Measurements from ENCODE around the gene MTCH1.

The MTCH1 gene

DNA sequence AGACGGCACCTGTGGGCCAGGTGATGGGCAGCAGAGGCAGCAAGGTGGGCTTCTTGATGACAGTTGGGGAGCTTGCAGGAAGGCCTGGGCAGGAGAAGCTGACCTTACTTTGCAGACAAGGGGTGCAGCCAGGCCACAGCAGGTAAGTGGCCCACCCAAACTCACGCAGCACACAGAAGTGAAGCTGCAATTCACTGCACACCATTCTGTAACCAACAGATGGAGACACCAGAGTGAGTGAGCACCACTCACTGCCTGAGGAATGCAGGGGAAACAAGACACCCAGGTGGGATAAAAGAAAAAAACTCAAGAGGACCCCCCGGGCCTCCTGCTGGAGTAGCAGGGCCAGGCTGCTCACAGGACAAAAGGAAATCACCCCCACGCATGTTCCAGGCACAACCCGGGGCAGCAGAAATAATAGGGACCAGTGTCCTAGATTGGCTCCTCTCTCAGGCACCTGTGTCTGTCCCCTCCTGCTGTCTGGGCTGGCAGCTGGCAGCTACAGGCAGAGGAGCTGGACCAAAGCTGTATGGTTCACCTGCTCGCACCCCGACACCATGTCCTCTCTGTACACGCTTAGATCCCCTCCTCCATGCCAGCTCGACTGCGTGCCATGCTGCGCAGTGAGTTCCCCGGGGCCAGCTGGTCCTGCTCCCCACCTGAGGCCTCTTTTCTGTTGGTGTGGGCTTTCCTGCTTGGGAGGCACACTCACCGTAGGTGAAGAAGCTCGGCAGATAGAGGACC, 4.9 kb downstream of the MTCH1 start:
- Histone ChIP-seq H3K36me3 (ENCODE audit: control insufficient read depth, low read depth, low read length) (peaks cover 26% of the 10 kb centered on the region), H3K27ac (ENCODE audit: low read length) (no peak overlapping the region), H3K4me1 (ENCODE audit: control insufficient read depth, low read depth, low read length) (peaks cover 15% of the 10 kb centered on the region), H3K9ac (ENCODE audit: low read length) (no peak overlapping the region), H3K4me3 (ENCODE audit: low read length) (no peak overlapping the region), H3K9me3 (ENCODE audit: control insufficient read depth, low read depth, low read length) (no peaks in the 10 kb centered on the region), H3K27me3 (ENCODE audit: control insufficient read depth, insufficient read depth, low read length) (no peaks in the 10 kb centered on the region)

DNA sequence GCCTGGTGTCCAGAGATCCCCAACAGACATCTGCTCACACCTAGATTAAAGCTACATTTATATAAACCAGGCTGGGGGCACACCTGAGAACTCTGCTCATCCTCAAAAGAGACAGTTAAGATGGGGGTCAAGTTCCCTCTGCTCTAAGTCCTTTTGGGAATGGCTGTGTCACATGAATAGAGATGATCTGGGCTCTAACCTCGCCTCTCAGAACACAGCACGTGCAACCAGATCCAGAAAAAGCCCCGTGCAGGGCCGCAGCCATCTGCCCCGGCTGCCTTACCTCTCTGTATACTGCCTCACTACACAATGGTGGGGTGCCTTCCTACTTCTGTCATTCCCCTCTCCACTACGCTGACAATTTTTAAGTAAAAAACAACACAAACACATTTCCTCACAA, 5.9 kb downstream of the MTCH1 start:
- Histone ChIP-seq H3K36me3 (ENCODE audit: control insufficient read depth, low read depth, low read length) (peaks cover 35% of the 10 kb centered on the region), H3K4me1 (ENCODE audit: control insufficient read depth, low read depth, low read length) (peaks cover 15% of the 10 kb centered on the region), H3K27me3 (ENCODE audit: control insufficient read depth, insufficient read depth, low read length) (no peaks in the 10 kb centered on the region), H3K9ac (ENCODE audit: low read length) (no peak overlapping the region), H3K27ac (ENCODE audit: low read length) (no peak overlapping the region), H3K9me3 (ENCODE audit: control insufficient read depth, low read depth, low read length) (no peaks in the 10 kb centered on the region), H3K4me3 (ENCODE audit: low read length) (no peak overlapping the region)

- H3K36me3 ChIP-seq (ENCODE audit: control insufficient read depth, low read depth, low read length), result peaks cover 43% of the 10 kb centered on the region
Measured at GRCh38 chr6:36979347-36979742, 6.7 kb downstream of the MTCH1 start.

GRCh38 chr6:36978421-36979346, 7.3 kb downstream of the MTCH1 start:
- H3K4me3 ChIP-seq (ENCODE audit: low read length), result no peak overlapping the region
- H3K27ac ChIP-seq (ENCODE audit: low read length), result no peak overlapping the region
- no peaks in the 10 kb centered on the region for H3K27me3 ChIP-seq (ENCODE audit: control insufficient read depth, insufficient read depth, low read length)
- H3K36me3 ChIP-seq (ENCODE audit: control insufficient read depth, low read depth, low read length), result peaks cover 50% of the 10 kb centered on the region
- H3K9ac ChIP-seq (ENCODE audit: low read length), result no peak overlapping the region
- H3K4me1 ChIP-seq (ENCODE audit: control insufficient read depth, low read depth, low read length), result peaks cover 9% of the 10 kb centered on the region
- no peaks in the 10 kb centered on the region for H3K9me3 ChIP-seq (ENCODE audit: control insufficient read depth, low read depth, low read length)

More at GRCh38 chr6:36979347-36979742, 6.7 kb downstream of the MTCH1 start:
- no peaks in the 10 kb centered on the region for H3K27me3 ChIP-seq (ENCODE audit: control insufficient read depth, insufficient read depth, low read length)
- no peak overlapping the region for H3K9ac ChIP-seq (ENCODE audit: low read length)
- no peak overlapping the region for H3K27ac ChIP-seq (ENCODE audit: low read length)
- H3K4me1 ChIP-seq (ENCODE audit: control insufficient read depth, low read depth, low read length), result peaks cover 11% of the 10 kb centered on the region
- no peak overlapping the region for H3K4me3 ChIP-seq (ENCODE audit: low read length)
- no peaks in the 10 kb centered on the region for H3K9me3 ChIP-seq (ENCODE audit: control insufficient read depth, low read depth, low read length)

DNA sequence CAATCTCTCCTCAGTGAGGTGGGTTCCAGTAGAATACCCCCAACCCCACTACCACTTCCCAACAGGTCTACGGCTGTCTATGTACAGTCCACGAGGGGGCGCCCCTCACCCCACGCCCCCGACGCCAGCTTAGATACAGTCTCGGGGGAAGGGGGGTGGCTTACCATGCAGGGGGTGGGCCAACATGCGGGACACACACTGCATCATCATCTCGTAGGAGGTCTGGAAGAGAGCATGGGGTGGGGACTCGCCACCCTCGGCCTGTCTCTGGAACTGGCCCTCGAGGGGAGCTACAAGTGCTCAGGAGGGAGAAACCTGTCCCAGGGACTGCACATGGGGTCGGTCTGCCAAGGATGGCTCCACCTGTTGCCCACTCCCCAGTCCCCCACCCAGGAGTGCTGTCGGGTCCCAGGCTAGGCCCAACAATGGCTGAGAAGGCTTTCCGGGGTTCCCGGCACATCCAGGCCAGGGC, 8.5 kb downstream of the MTCH1 start:
- Histone ChIP-seq H3K4me1 (ENCODE audit: control insufficient read depth, low read depth, low read length) (peaks cover 9% of the 10 kb centered on the region), H3K9me3 (ENCODE audit: control insufficient read depth, low read depth, low read length) (no peaks in the 10 kb centered on the region), H3K27ac (ENCODE audit: low read length) (no peak overlapping the region), H3K4me3 (ENCODE audit: low read length) (no peak overlapping the region), H3K36me3 (ENCODE audit: control insufficient read depth, low read depth, low read length) (peaks cover 59% of the 10 kb centered on the region), H3K9ac (ENCODE audit: low read length) (no peak overlapping the region), H3K27me3 (ENCODE audit: control insufficient read depth, insufficient read depth, low read length) (no peaks in the 10 kb centered on the region)

DNA sequence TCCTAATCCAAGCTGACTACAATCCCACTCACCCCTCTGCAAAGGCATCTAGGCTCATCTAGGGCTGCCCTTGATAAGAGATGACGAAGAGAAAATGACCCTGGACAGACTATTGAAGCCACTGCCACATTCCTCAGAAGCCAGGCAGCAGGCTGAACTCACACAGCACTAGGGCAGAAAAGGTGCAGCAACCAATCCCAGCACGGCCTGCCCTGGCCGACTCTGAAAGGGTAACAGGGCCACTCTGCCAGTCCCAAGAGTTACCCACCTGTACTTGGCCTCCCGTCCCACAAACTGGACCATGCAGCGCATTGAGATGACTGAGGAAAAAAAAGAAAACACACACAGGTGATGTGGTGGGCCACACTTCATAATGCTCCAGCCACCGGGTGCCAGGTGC, 9.1 kb downstream of the MTCH1 start:
- H3K4me3 ChIP-seq (ENCODE audit: low read length), result no peak overlapping the region
- no peaks in the 10 kb centered on the region for H3K27me3 ChIP-seq (ENCODE audit: control insufficient read depth, insufficient read depth, low read length)
- H3K36me3 ChIP-seq (ENCODE audit: control insufficient read depth, low read depth, low read length), result peaks cover 65% of the 10 kb centered on the region
- H3K4me1 ChIP-seq (ENCODE audit: control insufficient read depth, low read depth, low read length), result peaks cover 9% of the 10 kb centered on the region
- H3K9me3 ChIP-seq (ENCODE audit: control insufficient read depth, low read depth, low read length), result no peaks in the 10 kb centered on the region
- H3K9ac ChIP-seq (ENCODE audit: low read length), result no peak overlapping the region
- H3K27ac ChIP-seq (ENCODE audit: low read length), result no peak overlapping the region

DNA sequence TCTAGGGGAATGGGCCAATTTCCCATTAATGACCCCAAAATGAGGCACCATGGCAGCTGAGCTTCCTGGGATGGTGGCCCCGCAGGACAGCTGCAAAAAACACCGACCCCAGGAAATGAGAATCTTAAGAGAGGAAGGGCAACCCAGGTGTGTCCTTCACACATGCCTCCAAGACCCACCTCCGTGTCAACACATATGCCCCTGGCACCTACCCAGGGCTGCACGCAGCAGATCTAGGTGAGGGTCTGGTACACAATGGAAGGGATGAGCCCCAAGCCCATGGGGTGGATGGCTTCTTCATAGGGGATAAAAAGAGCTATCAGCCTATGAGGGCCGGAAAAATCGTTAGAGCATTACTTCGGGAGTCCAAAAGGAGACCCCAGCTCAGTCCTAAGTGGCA, 9.5 kb downstream of the MTCH1 start:
- Histone ChIP-seq H3K27ac (ENCODE audit: low read length) (no peak overlapping the region), H3K4me3 (ENCODE audit: low read length) (no peak overlapping the region), H3K36me3 (ENCODE audit: control insufficient read depth, low read depth, low read length) (peaks cover 69% of the 10 kb centered on the region), H3K27me3 (ENCODE audit: control insufficient read depth, insufficient read depth, low read length) (no peaks in the 10 kb centered on the region), H3K9ac (ENCODE audit: low read length) (no peak overlapping the region), H3K4me1 (ENCODE audit: control insufficient read depth, low read depth, low read length) (peaks cover 5% of the 10 kb centered on the region), H3K9me3 (ENCODE audit: control insufficient read depth, low read depth, low read length) (no peaks in the 10 kb centered on the region)

DNA sequence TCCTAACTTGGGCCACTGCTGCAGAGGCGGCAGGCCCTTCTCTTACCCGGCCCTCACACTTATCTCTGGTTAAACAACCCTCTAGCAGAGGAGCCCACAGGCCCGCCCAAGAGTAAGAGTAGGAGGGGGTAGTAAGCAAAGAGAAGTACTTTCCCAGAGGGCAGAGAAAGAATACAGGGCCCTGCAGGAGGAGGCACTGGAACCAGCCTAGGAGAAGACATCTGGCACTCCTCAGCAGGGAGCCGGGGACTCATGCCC, 10.1 kb downstream of the MTCH1 start:
- Histone ChIP-seq H3K9me3 (ENCODE audit: control insufficient read depth, low read depth, low read length) (no peaks in the 10 kb centered on the region), H3K9ac (ENCODE audit: low read length) (no peak overlapping the region), H3K27me3 (ENCODE audit: control insufficient read depth, insufficient read depth, low read length) (no peaks in the 10 kb centered on the region), H3K36me3 (ENCODE audit: control insufficient read depth, low read depth, low read length) (peaks cover 75% of the 10 kb centered on the region), H3K27ac (ENCODE audit: low read length) (no peak overlapping the region), H3K4me1 (ENCODE audit: control insufficient read depth, low read depth, low read length) (no peaks in the 10 kb centered on the region), H3K4me3 (ENCODE audit: low read length) (no peak overlapping the region)

DNA sequence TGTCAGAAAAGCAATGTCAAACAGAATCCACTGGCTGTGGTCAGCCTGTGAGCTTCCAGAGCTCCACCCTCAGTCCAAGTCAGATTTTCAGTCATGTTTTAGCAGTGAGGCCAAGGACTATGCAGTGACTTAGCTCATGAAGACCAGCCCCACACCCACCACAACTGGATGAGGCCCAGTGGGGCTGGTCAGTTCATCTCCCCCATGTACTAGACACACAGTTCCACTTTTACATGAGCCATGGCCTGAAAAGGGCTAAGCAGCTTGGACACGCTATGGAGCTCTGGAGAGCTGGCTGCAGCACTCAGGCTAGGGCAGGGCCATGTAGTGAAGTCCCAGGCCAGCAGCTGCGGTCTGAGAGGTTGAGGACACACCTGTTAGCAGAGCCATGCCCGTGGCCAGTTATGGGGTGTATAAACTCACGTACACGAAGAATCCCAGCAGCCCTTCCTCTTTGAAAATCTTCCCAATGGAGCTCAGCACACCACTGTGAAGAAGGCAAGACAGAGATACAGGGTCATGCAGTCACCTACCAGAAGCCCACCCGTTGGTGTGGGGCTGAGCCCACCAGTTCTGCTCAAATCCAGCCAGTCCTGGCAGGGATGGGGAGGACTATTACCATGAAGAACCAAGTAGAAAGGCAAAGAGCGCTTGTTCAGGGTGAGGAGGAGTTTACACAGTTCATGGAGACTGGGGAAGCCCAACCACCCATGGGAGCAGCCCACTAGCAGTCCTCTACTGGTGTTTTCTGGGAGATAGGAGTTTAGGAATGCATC, 10.6 kb downstream of the MTCH1 start:
- H3K4me1 ChIP-seq (ENCODE audit: control insufficient read depth, low read depth, low read length), result no peaks in the 10 kb centered on the region
- no peaks in the 10 kb centered on the region for H3K27me3 ChIP-seq (ENCODE audit: control insufficient read depth, insufficient read depth, low read length)
- H3K27ac ChIP-seq (ENCODE audit: low read length), result no peak overlapping the region
- no peaks in the 10 kb centered on the region for H3K9me3 ChIP-seq (ENCODE audit: control insufficient read depth, low read depth, low read length)
- H3K9ac ChIP-seq (ENCODE audit: low read length), result no peak overlapping the region
- no peak overlapping the region for H3K4me3 ChIP-seq (ENCODE audit: low read length)
- H3K36me3 ChIP-seq (ENCODE audit: control insufficient read depth, low read depth, low read length), result peaks cover 80% of the 10 kb centered on the region

DNA sequence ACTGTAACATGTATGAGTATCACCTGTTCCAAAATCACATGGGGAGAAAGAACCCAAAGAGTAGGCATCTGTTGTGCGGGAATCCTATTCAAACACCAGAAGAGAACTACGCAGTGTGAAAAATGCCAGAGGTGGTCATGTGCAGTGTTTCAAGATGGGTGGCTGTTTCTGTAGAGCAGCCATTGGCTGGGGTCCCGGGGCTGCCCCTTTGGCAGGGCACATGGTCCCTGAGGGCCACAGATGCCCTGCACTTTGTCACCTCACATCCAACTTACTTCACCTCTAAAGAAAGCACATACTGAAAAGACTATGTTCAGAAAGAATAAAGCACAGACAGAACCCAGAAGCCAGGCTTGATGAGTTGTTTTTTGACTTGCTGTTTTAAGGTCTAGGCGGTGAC, 12.3 kb downstream of the MTCH1 start:
- no peak overlapping the region for H3K4me3 ChIP-seq (ENCODE audit: low read length)
- H3K36me3 ChIP-seq (ENCODE audit: control insufficient read depth, low read depth, low read length), result peaks cover 94% of the 10 kb centered on the region
- no peak overlapping the region for H3K27ac ChIP-seq (ENCODE audit: low read length)
- H3K27me3 ChIP-seq (ENCODE audit: control insufficient read depth, insufficient read depth, low read length), result no peaks in the 10 kb centered on the region
- H3K9me3 ChIP-seq (ENCODE audit: control insufficient read depth, low read depth, low read length), result no peaks in the 10 kb centered on the region
- no peaks in the 10 kb centered on the region for H3K4me1 ChIP-seq (ENCODE audit: control insufficient read depth, low read depth, low read length)
- no peak overlapping the region for H3K9ac ChIP-seq (ENCODE audit: low read length)

DNA sequence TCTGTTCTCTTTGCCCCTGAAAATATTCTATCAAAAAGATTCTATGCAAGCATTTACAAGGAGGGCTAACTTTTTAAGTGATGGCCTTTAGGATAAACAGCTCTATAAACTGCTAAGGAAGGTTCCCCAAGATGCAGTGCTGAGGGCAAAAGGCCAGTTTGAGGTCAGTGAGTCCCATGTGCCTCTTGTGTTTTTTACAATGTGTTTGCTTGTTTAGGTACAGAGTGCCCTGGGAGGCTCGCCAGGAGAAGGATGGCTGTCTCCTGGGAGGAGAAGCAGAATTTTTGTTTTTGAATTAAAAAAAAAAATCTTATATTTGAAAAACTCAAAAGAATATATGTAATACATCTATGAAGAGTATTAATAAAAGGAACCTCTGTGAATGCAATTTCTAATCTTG, 12.8 kb downstream of the MTCH1 start:
- Histone ChIP-seq H3K36me3 (ENCODE audit: control insufficient read depth, low read depth, low read length) (peaks cover 94% of the 10 kb centered on the region), H3K27ac (ENCODE audit: low read length) (no peak overlapping the region), H3K4me1 (ENCODE audit: control insufficient read depth, low read depth, low read length) (no peaks in the 10 kb centered on the region), H3K4me3 (ENCODE audit: low read length) (no peak overlapping the region), H3K9ac (ENCODE audit: low read length) (no peak overlapping the region), H3K27me3 (ENCODE audit: control insufficient read depth, insufficient read depth, low read length) (no peaks in the 10 kb centered on the region), H3K9me3 (ENCODE audit: control insufficient read depth, low read depth, low read length) (no peaks in the 10 kb centered on the region)

Data from iPS-18a (cell line).